ENCODE measurements around the gene USP21.
A peak's percentile ranks its signal among the peaks of the same experiment; 100 is the strongest.

The USP21 gene

DNA sequence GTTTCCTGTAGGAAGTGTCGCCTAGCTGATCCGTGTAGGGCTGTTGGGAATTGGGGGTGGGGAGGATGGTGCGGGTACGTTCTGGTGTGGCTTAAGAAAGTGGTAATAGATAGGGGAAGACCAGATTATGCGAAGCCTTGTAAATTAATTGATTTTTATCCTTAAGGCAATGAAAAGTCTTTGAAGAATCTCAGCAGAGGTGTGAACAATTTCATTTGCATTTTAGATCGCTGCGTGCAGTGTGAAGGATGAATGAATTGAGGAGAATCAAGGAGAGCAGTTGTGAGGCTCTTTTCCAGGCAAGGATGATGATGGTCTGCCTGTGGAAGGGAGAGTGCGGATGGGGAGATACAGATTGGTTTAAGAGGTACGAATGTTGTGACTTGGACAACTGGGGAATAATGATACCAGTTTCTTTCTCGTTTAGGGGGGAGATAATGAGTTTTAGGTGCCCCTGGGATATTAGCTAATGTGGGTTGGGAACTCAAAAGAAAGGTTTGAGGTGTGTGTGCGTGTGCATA is 26.0 kb upstream of the USP21 start:
- DNase-seq = no peak

DNA sequence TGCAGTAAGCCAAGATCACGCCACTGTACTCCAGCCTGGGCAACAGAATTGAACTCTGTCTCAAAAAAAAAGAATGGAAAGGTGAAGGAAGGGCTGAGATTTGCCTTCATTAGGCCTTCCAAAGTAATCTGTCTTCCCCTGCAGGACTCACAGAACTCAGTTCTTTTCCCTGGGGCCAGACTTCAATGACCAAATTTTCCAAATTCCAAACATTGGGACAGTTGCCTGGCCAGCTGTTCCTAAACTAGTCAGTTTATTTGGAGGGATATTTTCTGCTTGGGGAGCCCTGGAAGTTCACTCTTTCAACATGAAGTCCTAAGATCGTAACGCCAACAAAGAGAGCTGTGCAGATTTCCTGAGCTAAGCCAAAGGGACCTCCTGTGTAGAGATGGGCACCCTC is 21.4 kb upstream of the USP21 start:
- DNase-seq = no peak

DNA sequence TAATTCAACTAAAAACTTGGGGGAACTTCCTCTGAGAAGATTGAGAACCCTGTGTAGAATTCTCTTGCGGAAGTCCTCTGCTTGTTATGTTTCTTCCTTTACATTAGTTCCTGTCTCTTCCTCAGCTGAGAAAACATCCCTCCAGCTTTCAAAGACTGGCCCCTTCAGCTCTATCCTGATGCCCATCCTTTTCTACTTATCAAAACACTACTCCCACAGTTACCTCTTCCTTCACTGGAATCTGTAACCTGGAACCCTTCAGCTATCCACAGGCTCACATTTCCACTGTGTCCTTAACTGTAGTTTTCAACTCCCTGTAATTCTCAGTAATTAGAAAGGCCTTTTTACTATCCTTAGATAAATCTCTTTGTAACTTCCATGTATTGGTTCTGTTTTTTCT is 20.9 kb upstream of the USP21 start:
- no peak for DNase-seq

DNA sequence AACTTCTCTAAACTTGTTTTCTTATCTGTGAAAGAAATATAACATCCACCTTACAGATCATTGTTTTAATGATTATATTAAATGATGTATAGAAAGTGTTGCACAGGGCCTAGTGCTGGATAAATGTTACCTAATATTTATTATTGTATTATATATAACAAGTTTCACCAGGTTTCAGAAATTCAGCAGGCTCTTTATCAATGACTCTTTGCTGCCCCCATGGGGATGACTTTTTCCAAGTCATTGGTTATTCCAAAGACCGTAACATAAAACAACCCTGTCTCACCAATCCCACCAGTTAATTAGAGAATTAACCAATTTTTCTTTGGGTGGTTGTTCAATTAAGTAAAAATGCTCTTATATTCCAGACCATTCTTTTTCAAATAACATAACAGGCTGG is 19.5 kb upstream of the USP21 start:
- DNase-seq = no peak

DNA sequence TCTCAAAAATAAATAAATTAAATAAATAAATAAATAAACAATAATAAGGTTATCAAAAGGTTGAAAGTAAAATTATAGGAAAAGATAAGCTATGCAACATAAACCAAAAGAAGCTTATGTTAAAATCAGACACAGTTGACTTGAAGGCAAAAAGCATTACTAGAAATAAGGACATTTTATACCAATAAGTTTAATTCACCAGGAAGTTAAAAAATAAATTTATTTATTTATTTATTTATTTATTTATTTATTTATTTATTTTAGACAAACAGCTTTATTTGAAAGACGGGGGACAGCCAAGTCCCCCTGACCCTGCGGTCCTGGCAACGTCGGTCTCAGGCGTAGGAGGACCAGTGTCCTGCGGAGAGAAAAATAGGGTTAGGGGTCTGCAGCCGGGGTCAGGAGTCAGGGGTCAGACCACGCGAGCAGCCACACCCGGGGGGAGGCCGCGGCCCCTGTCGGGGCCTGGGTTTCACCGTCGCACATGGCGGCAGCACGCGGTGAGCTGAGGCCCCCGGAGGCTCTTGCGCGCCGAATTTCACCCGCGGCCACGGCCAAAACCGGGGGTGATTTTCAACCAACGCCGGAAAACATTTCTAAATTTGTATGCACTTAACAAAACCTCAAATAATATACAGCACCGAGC is 18.4 kb upstream of the USP21 start:
- DNase-seq = no peak

DNA sequence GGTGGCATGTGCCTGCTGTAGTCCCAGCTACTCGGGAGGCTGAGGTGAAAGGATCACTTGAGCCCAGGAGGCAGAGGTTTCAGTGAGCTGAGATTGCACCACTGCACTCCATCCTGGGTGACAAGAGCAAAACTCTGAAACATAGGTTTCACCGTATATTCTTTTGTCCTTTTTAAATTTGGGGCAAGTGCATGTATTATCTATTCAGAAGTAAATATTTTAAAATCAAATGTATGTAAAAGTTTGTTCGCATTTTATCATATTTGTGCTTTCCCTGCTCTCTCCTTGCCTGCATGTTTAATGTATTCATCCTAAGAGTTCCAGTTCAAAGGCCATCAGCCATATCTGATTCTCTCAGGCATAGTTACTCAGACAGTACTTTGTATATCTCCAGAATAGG is 13.5 kb upstream of the USP21 start:
- no peak for DNase-seq

DNA sequence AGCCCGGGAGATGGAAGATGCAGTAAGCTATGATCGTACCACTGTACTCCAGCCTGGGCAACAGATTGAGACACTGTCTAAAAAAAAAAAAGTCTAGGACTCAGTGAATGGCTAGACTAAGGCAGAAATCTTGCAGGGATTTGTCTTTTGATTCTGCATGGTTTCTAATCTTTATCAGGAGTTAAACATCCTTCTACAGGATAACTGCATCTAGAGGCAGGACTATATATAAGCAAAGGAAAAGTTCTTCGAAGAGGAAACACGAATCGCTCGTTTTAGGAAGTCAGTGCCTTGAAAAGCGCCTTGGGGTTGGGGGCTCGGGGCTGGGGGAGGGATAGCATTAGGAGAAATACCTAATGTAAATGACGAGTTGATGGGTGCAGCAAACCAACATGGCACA is 6.1 kb upstream of the USP21 start:
- DNase-seq = no peak

DNA sequence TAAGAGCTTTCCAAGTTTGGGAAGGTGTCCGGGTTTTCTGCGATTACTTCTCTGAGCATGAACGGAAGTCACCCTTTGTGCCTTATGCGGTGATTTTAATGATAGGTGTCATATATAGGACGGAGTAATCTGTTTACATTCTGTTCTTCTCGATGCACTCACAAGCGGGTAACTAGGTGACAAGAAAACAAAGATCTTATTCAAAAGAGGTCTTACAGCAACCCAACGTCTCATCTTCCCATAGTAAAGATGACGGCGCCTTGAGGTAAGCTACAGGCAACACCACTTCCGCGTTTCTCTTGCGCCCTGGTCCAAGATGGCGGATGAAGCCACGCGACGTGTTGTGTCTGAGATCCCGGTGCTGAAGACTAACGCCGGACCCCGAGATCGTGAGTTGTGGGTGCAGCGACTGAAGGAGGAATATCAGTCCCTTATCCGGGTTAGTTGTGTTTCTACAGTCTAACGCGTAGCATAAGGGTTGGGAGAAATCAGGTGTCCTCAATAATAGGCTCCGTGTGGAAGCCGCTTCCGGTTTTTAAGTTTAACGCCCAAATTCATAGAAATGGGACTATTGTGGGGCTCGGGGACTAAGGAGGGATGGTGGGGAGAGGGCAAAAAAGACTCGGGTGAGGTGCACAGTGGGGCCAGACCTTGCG is 5.5 kb upstream of the USP21 start, which contains the start of gene UFC1:
TSS of gene UFC1 (plus strand) at position 297 of the 656 bp plus-strand sequence. CDS start at position 317, 20 bp downstream.
- peak; percentile 73 to 92 for DNase-seq

DNA sequence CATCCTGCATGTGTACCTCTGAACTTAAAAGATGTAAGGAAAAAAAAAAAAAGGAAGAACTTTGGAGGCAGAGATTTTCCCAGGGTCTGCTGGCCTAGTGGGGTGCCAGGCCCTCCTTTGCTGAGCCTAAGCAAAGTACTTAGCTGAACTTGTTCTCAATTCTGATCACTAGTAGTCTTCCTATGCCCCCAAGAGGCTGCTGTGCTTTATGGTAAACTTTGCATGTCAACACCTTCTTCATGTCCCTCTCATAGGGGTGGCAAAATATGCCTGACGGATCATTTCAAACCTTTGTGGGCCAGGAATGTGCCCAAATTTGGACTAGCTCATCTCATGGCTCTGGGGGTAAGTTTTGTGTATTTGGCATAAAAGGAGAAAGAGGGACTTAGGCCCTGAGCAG is 1.4 kb upstream of the USP21 start:
- DNase-seq = no peak

DNA sequence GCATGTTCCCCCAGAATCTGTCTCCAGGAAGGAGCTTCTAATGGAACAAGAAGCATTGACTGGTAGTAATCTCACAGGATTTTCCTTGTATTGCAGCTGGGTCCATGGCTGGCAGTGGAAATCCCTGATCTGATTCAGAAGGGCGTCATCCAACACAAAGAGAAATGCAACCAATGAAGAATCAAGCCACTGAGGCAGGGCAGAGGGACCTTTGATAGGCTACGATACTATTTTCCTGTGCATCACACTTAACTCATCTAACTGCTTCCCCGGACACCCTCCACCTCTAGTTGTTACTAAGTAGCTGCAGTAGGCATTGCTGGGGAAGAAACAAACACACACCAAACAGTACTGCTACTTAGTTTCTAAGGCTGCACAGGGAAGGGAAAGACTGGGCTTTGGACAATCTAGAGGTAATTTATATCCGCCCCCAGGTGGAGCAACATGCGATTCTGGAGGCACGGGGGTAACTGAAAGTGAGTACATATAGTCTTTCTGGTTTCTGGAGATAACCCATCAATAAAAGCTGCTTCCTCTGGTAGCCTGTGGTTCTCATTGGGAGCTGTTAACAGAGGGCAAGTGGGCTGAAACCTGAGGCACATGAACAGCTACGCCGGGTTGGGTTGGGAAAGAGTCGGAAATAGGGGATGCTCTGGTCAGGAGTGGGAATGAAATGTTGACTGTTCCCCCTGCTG is 837 bp upstream of the USP21 start:
- DNase-seq = no peak

DNA sequence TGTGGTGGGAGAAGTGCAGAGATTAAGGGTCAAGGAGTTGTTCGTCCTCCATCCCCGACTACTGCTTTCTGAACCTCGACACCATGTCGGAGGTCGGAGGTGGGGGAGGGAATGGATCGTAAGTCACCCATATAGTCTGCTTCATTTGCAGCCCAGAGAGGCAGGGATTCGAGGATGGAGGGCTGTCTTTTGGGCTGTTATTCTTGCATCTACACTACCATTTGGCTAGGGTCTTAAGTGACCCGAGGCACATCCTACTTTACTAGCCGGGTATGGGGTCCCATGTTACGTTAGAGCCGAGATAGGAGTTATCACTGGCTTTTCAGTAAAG is 578 bp downstream of the USP21 start:
- no peak for DNase-seq

DNA sequence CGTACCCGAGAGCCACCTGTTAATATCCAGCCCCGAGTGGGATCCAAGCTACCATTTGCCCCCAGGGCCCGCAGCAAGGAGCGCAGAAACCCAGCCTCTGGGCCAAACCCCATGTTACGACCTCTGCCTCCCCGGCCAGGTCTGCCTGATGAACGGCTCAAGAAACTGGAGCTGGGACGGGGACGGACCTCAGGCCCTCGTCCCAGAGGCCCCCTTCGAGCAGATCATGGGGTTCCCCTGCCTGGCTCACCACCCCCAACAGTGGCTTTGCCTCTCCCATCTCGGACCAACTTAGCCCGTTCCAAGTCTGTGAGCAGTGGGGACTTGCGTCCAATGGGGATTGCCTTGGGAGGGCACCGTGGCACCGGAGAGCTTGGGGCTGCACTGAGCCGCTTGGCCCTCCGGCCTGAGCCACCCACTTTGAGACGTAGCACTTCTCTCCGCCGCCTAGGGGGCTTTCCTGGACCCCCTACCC is 1.4 kb downstream of the USP21 start:
- DNase-seq = no peak

DNA sequence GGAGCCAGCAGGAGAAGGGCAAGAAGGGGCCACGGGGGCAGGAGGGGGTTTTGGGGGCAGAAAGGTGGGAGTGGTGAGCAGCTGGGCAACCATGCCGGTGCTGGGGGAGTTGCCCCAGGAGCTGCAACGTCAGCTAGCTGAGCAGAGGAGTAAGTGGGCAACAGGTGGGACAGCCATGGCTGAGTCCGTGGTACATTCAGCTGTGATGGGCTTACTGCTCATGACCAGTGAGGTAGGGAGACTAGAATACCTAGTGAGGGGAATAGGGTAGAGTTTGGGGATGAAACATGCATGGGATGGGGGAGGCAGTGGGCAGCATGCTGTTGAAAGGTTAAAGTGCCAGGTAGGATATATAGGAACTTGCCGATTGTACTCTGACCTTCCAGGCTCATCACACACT is 2.4 kb downstream of the USP21 start:
- no peak for DNase-seq

DNA sequence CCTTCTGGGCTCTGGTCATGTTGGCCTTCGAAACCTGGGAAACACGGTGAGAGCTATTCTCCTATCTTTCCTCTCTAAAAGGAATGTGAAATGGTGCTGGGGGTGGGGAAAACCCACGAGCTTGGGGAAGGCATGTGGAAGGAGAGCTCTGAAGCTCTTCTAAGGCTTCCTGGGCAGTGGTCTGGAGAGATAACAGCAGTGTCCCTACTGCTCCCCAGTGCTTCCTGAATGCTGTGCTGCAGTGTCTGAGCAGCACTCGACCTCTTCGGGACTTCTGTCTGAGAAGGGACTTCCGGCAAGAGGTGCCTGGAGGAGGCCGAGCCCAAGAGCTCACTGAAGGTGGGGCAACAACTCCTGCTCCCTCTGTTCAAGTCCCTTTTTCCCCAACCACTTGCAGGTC is 2.8 kb downstream of the USP21 start:
- no peak for DNase-seq

DNA sequence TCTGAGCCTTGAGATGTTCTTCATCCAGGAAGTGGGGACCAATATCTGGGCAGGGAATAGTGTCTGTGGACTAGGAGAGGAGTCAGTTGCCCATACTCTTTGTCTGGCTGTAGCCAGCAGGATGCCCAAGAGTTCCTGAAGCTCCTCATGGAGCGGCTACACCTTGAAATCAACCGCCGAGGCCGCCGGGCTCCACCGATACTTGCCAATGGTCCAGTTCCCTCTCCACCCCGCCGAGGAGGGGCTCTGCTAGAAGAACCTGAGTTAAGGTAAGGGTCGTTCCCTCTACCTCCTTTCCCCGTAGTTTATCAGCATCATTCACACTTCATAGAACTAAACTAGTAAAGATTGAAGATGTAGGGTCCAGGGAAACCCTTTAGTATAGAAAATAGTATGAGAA is 3.5 kb downstream of the USP21 start:
- no peak for DNase-seq

DNA sequence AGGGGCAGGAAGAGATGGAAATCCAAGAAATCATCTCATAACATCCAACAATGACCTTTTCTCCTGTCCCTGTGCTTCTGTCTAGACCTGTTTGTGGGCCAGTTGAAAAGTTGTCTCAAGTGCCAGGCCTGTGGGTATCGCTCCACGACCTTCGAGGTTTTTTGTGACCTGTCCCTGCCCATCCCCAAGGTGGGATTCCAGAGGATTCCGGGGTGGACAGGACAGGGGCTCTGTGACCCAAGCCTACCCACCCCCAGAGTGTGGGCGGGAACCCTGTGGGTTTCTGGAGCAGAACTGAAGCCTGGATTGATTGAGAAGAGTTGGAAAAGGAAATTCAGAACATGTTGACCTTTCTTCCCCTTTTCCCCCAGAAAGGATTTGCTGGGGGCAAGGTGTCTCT is 4.5 kb downstream of the USP21 start:
- DNase-seq = no peak

DNA sequence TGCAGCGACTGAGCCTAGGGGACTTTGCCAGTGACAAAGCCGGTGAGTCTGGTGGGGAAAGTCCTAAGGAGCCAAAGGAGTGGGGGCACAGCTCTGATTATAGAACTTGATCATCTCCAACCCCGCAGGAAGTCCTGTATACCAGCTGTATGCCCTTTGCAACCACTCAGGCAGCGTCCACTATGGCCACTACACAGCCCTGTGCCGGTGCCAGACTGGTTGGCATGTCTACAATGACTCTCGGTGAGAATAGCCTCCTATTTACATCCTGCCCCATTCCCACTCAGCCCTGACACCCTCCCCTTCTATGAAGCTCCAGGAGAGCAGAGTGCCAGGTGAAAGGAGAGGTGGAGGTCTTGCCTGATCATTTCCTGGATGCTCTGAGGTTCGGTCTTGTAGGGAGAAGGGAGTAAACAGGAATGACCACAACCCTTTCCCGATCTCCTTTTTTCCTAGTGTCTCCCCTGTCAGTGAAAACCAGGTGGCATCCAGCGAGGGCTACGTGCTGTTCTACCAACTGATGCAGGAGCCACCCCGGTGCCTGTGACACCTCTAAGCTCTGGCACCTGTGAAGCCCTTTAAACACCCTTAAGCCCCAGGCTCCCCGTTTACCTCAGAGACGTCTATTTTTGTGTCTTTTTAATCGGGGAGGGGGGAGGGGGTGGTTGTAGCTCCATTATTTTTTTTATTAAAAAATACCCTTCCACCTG is 5.8 kb downstream of the USP21 start:
- no peak for DNase-seq

DNA sequence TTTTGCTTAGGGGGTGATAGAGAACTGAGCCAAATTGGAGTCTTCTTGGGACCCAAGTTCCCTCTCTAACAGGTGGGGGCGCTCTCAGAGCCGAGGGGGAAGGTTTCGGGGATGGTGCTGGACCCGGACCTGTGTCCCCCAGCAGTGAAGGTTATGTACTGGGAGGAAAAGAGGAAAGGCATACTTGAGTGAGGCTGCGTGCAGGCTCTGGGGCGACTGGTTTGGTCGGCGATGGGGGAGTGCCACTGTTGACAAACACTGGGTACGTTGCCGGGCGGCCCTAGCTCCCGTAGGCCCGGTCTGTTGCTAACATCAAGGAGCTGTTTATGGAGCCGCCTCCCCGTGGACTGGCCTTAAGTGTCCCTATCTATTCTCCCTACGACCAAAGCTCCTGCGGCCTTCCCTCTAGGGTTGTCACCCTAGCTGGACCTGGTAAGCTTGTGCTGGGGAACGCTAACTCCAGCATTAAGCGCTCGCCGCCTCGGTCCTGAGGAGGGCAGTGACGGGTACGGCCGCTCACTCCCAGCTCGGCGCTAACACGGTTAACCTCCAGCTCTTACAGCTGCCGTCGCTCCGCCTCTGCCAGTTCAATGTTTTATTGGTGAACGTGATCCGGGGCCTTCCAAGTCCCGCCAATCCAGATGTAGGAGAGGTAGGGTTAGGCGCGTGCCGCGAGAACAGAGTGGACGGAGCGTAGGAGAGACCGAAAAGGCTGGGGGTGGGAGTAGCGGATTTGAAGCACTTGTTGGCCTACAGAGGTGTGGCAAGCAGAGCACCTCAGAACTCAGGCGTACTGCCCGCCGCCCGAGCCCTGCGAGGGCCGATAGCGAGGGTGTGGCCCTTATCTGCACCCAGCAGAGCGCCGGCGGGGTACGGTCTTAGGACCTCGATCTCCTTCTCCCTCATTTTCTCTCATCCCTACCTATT is 6.7 kb downstream of the USP21 start, which contains the start of gene PPOX:
TSS of gene PPOX (plus strand) at position 685 of the 927 bp plus-strand sequence. CDS start 422 bp downstream, outside the sequence.
- DNase-seq = peak; percentile 97 to 98

DNA sequence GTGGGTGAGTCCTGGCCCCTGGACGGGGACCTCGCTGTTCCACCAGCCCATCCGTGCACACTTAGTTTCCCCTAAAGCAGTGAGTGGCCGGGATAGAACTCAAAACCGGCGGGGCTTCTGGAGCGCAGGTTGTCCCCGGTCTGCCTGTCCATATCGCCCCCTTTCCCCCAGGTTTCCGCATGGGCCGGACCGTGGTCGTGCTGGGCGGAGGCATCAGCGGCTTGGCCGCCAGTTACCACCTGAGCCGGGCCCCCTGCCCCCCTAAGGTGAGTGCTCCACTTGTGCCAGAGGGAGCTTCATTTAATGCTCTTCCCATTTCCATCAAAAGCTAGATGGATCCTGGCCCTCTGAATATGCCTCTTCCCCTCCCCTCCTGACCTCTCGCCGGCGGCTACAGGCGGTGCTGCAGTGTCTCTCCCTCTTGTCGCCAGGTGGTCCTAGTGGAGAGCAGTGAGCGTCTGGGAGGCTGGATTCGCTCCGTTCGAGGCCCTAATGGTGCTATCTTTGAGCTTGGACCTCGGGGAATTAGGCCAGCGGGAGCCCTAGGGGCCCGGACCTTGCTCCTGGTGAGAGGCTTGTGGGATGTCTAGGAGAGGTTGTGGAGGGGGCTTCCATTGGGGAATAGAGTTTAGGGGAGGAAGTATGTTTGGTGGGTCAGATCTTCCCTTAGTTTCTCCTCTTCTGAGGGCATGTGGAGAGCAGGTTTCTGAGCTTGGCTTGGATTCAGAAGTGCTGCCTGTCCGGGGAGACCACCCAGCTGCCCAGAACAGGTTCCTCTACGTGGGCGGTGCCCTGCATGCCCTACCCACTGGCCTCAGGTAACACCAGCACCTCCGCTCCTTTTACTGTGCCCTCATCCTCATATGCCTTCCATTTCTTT is 7.6 kb downstream of the USP21 start:
- no peak for DNase-seq

DNA sequence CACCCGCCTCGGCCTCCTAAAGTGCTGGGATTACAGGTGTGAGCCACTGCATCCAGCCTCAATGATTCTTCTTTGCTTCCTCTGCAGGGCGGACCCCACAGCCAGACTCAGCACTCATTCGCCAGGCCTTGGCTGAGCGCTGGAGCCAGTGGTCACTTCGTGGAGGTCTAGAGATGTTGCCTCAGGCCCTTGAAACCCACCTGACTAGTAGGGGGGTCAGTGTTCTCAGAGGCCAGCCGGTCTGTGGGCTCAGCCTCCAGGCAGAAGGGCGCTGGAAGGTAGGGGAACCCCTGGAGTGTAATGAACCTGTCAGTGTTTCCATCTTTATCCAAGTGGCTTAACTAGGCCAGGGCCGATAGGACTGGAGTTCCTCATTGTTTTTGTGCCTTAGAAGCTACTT is 9.6 kb downstream of the USP21 start:
- no peak for DNase-seq

DNA sequence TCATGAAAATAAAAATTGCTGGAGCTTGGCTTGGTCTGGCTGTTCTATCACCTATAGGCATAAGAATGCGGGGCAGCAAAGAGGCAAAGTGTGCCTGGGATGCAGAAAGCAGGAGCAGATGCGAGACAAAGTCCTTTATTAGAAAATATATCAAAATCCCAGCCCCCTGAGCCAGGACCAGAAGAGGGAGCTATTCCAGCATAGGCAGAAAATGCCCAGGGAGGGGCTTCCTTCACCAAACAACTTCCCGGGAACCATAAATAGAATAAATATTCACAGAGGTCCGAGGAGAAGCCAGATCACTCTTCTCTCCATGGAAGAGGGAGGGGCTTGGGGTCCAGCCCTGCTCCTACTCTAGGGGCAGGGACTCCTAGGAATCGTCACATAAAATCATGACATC is 11.9 kb downstream of the USP21 start:
- no peak for DNase-seq

Measured in hippocampal formation (tissue), 2 donors.